DMS114 treated with DMSO at 0.1 percent for 48 hours (cell line): ENCODE results near the gene MYO5C.

Source experiments
- DNase-seq: peaks from one replicate; lab custom pipeline; 2025; ENCODE audit not compliant: unreplicated experiment; lab: John Stamatoyannopoulos, UW

The MYO5C gene

DNA sequence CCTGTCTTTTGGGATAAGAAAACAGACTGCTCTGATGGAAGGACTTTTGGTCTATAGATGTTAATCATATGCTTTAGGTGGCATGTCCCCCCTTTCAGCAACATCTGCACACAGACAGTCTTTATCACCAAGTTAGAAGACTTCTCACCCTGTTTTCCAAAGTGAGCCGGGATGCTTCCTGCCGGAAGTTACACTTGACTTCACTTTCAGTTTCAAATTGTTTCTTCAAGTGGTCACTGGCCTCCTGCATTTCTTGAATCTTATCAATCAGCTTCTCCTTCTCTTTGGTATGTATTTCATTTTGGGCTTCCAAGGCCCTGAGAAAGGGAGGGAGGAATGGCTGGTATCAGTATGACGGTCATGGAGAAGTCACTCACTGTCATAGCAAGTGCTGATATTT is 77.2 kb downstream of the MYO5C start:
- DNase-seq = no peak

DNA sequence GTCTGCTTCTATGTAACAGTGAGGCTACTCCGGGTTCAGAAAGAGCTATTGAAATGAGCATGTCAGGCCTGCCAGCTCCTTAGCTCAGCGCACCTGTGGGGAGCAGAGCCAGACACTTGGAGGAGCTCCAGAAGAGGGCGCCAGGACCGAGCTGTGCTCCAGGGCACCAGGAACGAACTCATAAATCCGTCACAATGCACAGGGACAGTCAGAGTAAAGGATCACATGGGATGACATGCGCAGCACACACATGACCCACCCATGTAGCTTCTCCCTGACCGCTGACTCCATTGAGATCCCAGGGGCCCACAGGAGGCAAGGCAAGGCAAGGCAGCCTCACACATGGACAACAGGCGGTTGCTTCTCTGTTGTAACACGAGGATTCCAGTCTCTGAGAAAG is 78.4 kb downstream of the MYO5C start:
- no peak for DNase-seq

DNA sequence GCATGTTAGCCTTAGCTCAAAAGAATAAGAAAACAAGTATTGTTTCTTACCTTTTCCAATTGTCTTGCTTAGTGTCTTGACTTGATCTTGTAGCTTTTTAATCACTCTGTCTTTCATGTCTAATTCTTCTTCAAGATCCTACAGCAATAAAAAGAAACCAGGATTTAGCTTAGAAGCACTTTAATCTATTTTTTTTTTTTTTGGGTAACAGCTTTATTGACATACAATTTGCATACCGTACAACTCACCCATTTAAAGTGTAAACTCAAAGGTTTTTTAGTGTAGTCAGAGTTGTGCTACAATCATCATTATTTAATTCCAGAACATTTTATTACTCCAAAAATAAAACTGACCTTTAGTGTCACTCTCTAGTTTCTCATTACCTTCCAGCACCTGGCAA is 81.1 kb downstream of the MYO5C start:
- no peak for DNase-seq

DNA sequence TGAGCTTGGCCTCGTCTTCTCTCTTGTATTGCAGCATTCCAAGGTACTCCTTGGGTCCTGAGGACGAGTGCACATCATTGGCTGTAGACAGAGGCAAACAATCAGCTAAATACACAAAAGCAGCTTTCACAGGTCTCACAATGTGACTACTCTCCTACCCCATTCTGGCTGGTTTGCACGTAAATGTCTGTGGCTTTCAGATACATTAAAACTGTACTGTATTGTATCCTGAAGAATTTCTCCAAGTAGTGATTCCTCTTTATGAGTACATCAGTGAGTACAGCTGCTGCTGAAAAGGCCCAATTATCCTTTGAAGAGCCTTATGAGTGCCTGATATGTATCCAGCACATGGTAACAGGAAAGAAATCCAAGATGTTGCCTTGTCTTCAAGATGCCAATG is 82.4 kb downstream of the MYO5C start:
- DNase-seq = no peak

DNA sequence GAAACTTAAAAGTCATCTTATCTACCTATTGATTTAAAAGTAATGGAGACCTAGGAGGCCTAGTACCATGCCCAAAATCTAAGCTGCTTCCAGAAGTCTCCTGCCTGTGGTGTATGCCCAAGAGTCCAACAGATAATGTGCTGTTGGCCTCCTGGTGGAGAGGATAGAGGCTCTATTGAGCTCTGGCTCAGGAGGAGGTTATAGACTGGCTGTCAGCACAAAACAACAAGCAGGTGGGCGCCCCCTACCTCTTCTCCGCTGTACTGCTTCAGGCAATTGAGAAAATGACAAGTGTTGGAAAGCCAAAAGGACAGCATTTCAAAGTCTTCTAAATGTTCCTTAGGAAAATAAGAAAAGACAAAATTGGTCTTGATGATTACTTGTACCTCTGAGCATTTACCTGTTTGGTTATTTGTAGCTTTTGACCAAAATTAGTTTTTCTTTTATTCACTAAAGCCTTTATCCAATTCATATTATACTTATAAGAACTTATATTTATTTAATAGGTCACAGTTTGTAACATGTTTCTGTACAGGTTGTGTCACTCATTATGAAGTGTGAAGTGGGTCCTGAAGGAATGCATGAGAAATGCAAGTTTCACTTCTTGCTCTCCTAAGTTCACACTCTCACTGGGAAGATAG is 87.2 kb downstream of the MYO5C start:
- DNase-seq = peak; percentile 6

DNA sequence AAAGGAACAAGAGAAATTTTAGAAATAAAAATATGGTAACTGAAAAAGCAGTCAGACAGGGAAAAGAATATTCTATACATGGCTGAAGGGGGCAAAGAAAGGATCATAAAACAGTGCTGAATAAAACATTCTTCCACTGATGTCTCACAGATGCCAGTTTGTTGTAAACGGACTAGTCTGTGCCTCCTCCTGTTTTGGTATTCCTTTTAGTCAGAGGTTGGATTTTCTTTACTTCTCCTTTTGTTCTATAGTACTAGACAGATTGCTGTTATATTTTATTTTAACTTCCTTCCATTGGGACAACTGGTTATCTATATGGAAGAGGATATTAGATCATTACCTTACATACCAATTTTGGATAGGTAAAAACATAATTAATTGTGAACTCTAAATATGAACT is 88.4 kb downstream of the MYO5C start:
- no peak for DNase-seq

DNA sequence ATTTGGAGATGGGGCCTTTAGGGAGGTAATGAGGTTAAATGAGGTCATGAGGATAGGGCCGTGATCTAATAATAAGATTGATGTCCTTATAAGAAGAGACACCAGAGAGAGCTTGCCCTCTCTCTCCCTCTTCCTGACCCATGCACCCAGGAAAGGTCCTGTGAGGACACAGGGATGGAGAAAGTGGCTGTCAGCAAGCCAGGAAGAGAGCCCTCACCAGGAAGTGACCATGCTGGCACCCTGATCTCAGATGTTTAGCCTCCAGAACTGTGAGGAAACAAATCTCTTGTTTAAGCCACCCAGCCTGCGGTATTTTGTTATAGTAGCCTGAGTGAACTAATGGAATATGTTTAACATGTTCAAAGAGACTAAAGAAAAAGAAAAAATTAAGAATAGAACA is 89.2 kb downstream of the MYO5C start:
- no peak for DNase-seq

DNA sequence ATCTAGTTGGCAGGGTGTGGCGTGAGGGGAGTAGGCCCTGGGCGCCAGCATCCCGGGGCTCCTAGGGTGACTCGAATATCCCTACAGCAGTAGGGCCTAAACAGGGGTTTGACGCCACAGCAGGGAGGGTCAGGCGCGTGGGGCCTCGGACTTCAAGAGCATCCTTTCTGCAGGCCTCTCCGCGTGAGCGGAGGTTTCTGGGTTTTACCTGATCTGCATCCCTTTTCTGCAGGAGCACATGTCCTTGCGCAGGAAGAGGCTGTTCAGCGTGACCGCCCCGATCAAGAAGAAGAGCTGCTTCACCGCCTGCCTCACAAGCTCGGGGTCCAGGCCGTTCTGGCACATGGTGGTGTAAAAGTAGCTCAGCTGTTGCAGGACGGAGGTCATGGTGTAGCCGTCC is 90.9 kb downstream of the MYO5C start:
- no peak for DNase-seq

DNA sequence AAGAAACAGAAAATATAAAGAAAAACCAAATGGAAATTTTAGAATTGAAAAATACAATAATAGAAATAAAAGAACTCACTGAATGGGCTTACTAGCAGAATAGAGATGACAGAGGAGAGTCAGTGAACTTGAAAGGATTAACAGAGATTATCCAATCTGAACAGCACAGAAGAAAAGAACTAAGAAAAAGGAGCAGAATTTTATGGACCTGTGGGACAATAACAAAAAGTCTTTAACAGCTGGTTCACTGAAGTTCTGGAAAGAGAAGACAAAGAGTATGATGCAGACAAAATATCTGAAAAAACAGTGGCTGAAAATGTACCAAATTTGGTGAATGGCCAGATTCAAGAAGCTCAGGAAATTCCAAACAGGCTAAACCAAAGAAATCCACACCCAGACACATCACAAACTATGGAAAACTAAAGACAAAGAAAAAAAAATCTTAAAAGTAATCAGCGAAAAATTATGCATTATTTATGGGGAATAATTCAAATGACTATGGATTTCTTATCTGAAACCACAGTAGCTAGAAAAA is 94.7 kb downstream of the MYO5C start:
- DNase-seq = no peak

DNA sequence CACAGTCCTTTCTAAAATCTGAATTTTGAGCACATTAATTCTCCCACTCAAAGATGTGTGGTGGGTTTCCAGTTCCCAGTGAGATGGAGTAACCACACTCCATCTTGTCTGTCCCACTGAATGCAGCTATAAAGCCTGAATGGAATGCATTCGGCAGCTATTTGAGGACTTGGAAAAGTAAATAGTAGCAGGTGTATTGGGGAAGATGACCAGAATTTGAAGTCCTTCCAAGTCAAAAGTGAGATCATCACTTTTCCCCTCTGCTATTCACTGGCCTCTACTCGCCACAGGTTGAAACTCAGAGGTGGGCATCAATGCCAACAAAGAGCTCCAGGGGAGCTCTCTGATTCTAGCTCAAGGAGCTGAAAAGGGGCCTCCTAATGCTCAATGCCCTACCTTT is 96.3 kb downstream of the MYO5C start:
- no peak for DNase-seq

DNA sequence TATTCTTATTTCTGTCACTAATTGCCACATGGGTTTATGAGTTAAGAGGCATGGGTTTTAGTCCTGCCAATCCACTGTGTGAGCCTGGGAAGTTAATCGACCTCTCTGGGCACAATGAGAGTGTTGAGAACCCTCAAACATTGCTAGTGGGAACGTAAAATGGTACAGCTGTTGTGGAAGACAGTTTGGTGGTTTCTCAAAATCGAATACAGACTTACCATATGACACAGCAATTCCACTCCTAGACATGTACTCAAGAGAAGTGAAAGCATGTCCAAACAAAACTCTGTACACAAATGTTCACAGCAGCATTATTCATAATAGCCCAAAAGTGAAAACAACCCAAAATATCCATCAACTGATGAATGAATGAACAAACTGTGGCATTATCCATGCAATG is 98.7 kb downstream of the MYO5C start:
- no peak for DNase-seq

DNA sequence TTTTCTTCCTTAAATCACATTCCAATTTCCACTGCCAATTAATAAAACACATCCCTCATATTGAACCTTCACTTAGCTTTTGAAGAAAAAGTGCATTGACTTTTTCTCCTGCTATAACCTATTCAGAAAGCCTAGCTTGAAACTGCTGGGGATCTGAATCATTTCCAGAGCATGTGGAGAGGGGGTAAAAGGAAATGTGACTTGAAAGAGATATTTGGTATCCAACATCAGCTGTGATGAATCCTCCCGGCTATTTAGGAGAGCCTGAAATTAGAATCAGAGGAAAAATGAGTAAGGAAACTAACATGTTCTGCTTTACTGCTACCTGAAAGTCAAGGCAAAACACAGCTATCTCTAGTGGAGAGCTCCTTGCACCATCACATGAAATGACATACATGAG is 101.8 kb downstream of the MYO5C start:
- no peak for DNase-seq

DNA sequence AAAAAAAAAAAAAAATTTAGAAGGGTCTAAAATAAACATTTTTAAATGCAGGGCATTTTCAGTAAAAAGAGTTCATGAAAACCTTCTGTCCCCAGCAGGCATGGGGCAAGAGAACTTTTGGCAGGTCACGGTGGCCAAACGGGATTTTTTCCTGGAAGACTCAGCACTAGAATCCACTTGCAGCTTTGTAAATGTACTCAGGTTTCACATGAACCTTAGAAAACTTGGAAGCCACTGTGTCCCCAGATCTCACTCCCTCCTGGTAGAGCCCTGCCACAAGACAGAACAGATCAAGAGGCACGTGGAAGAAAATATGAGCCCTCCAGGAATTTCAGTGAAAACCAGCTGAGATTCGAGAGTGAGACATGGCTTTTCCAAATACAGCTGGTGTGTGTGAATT is 102.3 kb downstream of the MYO5C start:
- no peak for DNase-seq

DNA sequence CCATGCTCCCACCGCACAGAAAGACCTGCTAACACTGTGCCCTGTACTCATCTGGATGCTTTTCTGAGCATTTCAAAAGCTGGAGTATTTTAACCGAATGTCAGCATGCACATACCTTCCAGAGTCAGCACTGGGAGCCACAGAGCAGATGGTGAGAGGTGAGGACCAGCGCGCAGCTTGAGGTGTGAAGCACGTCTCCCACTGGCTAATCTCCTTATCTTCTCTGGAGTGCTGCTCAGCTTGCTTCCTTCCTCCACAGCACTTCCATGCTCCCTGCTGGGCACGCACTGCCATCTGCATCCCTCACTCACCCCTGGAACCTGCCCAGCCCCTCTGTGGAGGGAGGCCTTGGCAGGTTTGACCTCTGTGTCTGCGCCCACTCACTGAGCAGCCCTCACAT is 104.4 kb downstream of the MYO5C start, which contains the start of gene GNB5:
GNB5 (minus strand) TSS at position 186 of the 400 bp plus-strand sequence. CDS start 6,716 bp downstream, outside the sequence.
- DNase-seq = no peak

DNA sequence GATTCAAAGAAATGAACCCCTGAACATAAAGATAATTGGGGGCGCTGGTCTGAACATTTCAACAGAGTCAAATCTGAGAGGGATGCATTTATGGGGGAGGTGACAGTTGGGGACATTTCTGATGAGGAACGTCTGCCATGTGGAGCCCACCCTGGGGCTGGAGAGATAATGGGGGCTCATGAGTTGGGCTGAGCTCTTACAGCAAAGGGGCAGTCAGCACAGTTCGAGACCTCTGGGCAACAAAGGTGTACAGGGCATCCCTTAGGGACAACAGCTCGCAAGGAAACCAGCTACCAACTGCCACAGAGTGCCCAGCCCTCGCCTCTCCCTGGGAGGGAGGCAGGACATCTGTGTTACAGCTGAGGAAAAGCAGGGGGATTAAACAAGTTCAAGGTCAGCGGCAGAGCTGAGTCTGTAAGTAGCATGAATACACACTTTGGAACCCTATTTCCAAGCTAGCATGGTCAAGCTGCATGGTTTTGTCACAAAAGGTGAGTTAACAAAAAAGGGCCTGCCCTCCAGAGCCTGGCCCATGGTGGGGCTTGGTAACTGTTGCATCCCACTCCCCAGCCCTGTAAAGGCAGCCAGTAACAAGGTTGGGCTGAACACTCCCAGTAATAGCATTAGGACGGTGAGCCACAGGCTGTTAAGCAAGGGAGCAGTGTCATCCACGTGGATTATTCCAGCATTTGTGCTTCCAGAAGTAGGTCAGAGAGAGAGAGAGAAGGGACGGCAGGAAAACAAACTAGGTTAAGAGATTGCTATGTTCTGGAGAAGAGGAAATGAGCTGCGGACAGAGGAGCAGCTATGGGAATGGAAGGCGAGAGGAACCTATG is 108.7 kb downstream of the MYO5C start:
- DNase-seq = no peak

DNA sequence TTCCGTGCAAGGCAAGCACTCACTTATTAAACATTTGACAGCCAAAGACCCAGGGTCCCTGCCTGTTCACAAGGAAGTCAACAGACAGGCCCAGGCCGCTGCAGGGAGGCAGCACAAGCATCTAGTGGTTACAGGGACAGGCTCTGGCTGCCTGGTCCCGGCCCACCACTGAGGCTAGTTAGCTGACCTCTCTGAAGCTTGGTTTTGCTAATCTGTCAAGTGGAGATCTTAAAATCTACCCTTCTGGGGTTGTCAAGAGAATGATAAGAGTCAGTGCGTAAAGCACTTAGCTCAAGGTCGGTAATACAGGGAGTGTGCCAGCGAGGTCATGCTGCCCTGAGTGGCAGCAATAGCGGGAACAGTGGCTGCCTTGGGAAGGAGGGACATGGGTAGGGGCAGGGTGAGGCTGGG is 110.4 kb downstream of the MYO5C start:
- DNase-seq = no peak

DNA sequence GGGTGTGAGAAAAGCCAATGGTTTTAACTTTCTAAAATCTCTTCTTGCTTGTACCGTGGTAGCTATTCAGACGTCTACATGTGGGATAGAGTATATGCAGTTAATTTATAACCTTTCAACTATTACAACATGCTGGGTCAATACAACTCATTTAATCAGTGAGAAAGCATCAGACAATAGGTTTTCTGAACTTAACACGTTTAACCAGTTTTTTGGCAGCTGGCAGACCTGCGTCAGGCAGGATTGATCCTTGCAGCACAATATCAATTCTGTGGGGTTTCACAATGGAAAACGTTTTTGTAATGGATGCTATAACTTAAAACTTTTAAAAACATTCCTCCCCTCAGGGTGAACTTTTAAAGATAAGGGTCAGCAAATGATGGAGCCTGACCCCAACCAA is 110.9 kb downstream of the MYO5C start:
- no peak for DNase-seq

DNA sequence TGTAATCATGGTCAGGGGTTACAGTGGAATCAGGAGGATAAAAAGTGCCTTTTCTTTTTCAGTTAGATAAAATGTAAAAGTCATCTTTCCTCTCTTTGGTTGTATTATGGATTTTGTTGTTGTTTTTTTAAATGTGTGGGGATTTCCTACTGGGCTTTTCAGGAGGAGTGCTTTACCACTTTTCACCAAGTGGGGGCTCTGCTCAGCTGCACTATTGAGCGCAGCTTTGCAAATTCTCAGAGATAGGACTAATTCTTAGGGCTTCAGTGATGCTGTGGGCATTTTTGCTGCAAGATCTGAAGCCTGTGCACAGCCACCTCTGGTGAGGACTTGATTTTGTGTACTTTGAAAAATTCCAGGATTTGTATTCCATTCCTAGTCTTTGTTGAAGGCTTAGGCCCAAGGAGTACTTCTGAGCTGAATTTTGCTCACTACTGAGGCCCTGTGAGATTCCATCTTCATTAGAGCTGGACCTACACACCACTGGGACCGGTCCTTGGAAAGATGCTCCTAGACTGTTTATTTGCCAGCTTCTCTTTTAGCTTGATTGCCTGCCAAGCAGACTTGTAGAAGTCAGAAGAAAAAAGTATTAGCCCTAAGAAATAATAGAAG is 111.9 kb downstream of the MYO5C start:
- no peak for DNase-seq

DNA sequence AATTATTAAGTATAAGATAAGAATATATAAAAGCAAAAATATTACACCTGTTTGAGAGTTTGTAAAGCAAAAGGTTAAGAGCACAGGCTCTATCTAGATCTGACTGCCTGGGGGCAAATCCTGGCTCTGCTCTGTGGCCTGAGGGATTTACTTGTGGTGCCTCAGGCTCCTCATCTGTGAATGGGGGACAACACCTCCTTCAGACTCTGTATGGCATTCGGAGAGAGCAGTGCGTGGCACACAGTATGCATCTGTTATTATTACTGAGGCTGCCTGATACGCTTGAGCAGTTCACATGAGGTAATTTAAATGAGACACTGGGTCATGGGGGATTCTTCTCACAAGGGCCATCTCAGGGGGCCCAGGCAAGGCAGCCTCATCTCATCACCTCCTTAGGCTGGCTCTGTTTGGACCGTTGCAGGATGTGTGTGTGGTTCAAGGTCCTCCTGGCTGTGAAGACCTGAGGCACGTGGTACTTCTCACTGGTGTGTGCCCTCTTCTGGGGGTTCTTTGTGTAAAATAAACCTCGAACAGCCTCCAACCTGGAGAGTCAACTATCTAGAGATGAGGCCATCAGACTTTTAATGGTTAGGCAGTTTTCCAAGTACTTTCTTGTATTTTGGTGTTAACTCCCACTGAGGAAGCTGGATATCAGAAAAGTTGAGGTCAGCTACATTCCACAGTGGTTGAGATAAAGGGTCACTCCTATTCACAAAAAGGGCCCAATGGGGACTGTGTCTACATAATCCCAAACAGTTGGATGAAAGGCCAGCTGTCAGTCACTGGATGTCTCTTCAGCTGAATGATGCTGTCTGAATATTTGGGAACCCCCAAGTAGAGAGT is 113.4 kb downstream of the MYO5C start:
- DNase-seq = no peak

DNA sequence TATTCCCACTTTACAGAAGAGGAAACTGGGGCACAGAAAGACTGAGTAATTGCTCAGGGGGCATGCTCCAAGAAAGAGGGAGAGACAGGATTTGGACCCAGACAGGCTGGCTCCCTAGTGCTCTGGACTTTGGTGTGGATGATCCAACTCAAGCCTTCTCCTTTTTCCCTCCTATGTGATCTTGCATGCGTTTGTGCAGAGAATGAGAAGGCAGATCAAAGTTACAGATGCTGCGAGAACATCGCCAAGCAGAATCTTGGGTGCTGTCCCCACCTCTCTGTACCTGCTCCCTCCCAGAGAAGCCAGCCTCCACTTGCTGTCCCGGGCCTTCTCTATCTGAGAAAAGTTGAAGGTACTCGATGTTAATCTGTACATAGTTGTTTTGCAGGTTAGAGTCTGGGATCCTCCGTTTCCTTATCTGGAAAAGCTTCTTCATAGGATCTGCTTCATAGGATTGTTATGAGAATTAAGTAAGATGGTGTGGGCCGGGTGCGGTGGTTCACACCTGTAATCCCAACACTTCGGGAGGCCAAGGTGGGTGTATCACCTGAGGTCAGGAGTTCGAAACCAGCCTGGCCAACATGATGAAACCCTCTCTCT is 114.7 kb downstream of the MYO5C start:
- no peak for DNase-seq
